Measurements from ENCODE around the gene COTL1. TPM values are rescaled to one million over a fixed set of nuclear protein-coding genes. Genes with fewer than 3 reads are reported as not detected.

The COTL1 gene
- total and polyA plus RNA-seq, 9 of the 15 experiments (the other 6 are each of a cell fraction or from before 2014, with no cell fraction given) = 27.7 to 185 (median 72.5) TPM

- TF ChIP-seq CEBPZ (IDR thresholded peaks at IDR 0.05; ENCODE audit: borderline replicate concordance, low read depth, low read length) (no peak), ZKSCAN3 (CRISPR knock-in tag; IDR thresholded peaks at IDR 0.05) (no peak), EP400 (IDR thresholded peaks at IDR 0.05) (peak; percentile 90), KLF16 (IDR thresholded peaks at IDR 0.05) (peak; percentile 60; the same call in 1 of the 2 replicates), CREB3L1 (IDR thresholded peaks at IDR 0.05; ENCODE audit: borderline replicate concordance, low read depth) (peak; percentile 70; the same call in 1 of the 2 replicates), XRCC5 (IDR thresholded peaks at IDR 0.05; ENCODE audit: low read depth, low read length) (peak; percentile 88; the same call in 1 of the 2 replicates), NR0B1 (IDR thresholded peaks at IDR 0.05; ENCODE audit: partially characterized antibody) (no peak), ZBTB8A (IDR thresholded peaks at IDR 0.05; ENCODE audit: partially characterized antibody) (no peak), HMG20B (CRISPR knock-in tag; IDR thresholded peaks at IDR 0.05) (no peak), ZNF232 (CRISPR knock-in tag; IDR thresholded peaks at IDR 0.05) (no peak), POLR2G (IDR thresholded peaks at IDR 0.05; ENCODE audit: low read depth, low read length) (0 out of 2 replicates have a peak, but pooled peaks have one; percentile 18), MTF1 (CRISPR knock-in tag; IDR thresholded peaks at IDR 0.05; ENCODE audit: borderline replicate concordance) (no peak), SFPQ (IDR thresholded peaks at IDR 0.05; ENCODE audit: low read depth, low read length) (no peak), MXD1 (CRISPR knock-in tag; IDR thresholded peaks at IDR 0.05; ENCODE audit: borderline replicate concordance, poor library complexity, severe bottlenecking) (no peak), ZNF431 (CRISPR knock-in tag; IDR thresholded peaks at IDR 0.05) (0 out of 2 replicates have a peak, but pooled peaks have one; percentile 58), CBX3 (IDR thresholded peaks at IDR 0.05; ENCODE audit: borderline replicate concordance in 1 of 2, low read length in 2 of 2) (no peak; a peak in 1 of 3 replicates), ZKSCAN8 (CRISPR knock-in tag; IDR thresholded peaks at IDR 0.05) (peak; percentile 52; the same call in 1 of the 2 replicates)
Observed at GRCh38 chr16:84593825-84594724, 23.8 kb downstream of the COTL1 start (continued).

Measured in K562 (cell line).